Dendritic cell treated with granulocyte-macrophage colony-stimulating factor and Interleukin-4, amounts not matched to agents 40 ng/mL and 50 ng/mL, for 4 days (primary cell): ENCODE data around the gene AKAP13.

Experiments
- H3K27ac Mint-ChIP-seq: one replicate; pipeline ENCODE4 v1.8.0; 2022; ENCODE audit warnings: mild to moderate bottlenecking, mixed read lengths
- H3K27me3 Mint-ChIP-seq: one replicate; pipeline ENCODE4 v1.8.0; 2022; ENCODE audit warnings: mild to moderate bottlenecking, mixed read lengths
- H3K36me3 Mint-ChIP-seq: one replicate; pipeline ENCODE4 v1.8.0; 2022; ENCODE audit warnings: low read depth, mixed read lengths
- H3K4me1 Mint-ChIP-seq: one replicate; pipeline ENCODE4 v1.8.0; 2022; ENCODE audit warnings: low read depth, mixed read lengths
- H3K4me3 Mint-ChIP-seq: one replicate; pipeline ENCODE4 v1.8.0; 2022; ENCODE audit warnings: mild to moderate bottlenecking, moderate library complexity, mixed read lengths
- H3K9me3 Mint-ChIP-seq: one replicate; pipeline ENCODE4 v1.8.0; 2022; ENCODE audit warnings: mixed read lengths
- intact Hi-C: fragments of 100-400 bp; cut with micrococcal nuclease; formaldehyde crosslinking; loops from one replicate; pipeline ENCODE4 v1.15.0; 2022

Gene AKAP13

DNA sequence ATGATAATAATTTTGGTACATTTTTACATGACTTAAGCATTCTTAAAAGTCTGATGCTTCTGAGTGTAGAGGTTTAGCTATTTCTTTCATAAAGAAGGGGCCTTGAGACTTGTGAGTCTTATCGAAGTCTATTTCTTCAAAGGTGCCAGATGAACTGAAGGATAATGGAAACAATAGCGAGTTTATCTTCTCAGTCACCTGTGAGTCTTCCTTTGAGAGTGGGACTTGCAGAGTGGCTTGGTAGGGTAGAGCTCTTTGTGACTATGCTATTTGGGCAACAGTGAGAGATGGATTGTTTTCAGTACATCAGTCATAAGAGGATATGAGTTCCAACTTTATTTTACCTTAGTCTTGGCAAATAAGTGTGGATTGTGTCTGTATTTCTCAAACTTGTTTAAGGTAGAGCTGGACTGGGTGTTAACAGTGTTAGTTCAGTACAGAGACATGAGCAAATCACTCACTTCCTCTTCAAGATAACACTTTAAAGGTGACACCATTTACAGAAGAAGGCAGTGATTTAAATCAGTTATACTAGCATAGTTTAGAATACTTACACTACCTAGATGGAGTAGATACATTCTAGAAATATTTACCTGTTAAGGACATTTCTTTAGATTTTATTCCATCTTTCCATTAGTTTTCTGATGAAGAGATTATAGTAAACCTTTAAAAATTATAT is 3.2 kb downstream of the AKAP13 start:
- H3K4me3 Mint-ChIP-seq: no peak overlapping the region

DNA sequence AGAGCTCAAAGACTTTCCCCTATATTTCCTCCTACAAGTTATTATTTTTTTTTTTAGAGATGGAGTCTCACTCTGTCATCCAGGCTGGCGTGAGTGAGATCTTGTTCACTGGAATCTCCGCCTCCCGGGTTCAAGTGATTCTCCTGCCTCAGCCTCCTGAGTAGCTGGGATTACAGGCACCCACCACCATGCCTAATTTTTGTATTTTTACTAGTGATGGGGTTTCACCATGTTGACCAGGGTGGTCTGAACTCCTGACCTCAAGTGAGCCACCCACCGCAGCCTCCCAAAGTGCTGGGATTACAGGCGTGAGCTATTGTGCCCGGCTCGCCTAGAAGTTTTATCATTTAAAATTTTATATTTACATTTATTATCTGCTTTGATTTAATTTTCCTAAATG is 5.9 kb downstream of the AKAP13 start:
- Mint-ChIP-seq H3K4me3 (no peak overlapping the region), H3K4me1 (peaks cover 35% of the 10 kb centered on the region), H3K9me3 (no peaks in the 10 kb centered on the region), H3K27ac (no peak overlapping the region), H3K27me3 (no peaks in the 10 kb centered on the region), H3K36me3 (peaks cover 7% of the 10 kb centered on the region)
- intact Hi-C loops: no loop called here

More for the DNA sequence above, 3.2 kb downstream of the AKAP13 start:
- no peaks in the 10 kb centered on the region for H3K9me3 Mint-ChIP-seq
- intact Hi-C loops: loop anchor here (5.0 kb wide), 1 partner anchor 51 kb away; no protein-coding TSS in a partner anchor
- peaks cover 14% of the 10 kb centered on the region for H3K36me3 Mint-ChIP-seq
- H3K27me3 Mint-ChIP-seq: no peaks in the 10 kb centered on the region
- peaks cover 43% of the 10 kb centered on the region for H3K4me1 Mint-ChIP-seq
- no peak overlapping the region for H3K27ac Mint-ChIP-seq

DNA sequence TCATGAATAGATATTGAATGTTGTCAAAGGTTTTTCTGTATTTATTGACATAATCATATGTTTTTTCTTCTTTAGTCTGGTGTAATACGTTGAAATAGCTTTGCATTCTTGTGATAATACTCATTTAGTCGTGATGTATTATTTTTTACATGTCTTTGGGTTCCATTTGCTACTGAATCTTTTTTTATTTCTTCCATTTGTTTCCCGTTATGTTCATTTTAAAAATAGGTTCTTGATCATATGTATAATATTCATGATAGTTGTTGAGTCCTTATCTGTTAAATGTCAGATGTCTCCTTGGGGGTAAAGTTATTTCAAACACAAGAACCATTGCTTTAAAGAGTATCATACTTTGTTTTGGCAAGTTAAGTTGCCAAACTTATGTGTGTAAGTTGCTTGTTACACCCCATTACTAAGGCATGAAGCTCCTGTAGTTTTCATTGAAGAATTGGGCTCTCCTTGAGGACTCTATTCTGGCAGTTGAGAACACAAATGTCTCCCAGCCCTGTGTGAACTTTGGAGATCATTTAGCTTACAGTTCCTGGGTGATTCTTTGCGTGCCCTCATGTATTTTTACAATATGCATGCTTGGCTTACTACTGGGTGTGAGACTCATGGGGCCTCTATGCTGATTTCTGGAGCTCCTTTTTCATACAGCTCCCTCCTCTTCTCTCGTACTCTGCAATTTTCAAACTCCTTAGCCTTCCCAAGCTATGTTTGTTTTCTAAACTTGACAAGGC is 8.3 kb downstream of the AKAP13 start:
- H3K9me3 Mint-ChIP-seq: no peaks in the 10 kb centered on the region
- intact Hi-C loops: no loop called here
- no peaks in the 10 kb centered on the region for H3K27me3 Mint-ChIP-seq
- peaks cover 23% of the 10 kb centered on the region for H3K4me1 Mint-ChIP-seq
- H3K27ac Mint-ChIP-seq: no peak overlapping the region
- H3K36me3 Mint-ChIP-seq: peaks cover 7% of the 10 kb centered on the region
- H3K4me3 Mint-ChIP-seq: no peak overlapping the region

DNA sequence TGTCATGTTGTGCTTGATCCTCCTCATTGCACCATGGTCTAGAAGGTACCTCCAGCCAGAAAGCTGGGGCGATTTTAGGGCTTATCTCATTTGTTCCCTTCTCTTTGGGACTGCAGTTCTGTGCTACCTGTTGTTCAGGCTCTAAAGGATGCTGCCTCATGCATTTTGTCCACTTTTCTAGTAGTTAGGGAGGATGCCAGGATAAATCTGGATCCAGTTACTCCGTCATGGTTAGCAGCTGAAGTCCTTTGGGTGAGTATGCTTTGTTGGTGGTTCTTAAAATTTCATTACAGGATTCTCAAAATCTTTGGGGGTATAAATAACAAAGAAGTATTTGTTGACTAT is 8.9 kb downstream of the AKAP13 start:
- intact Hi-C loops: no loop called here
- H3K27ac Mint-ChIP-seq: no peak overlapping the region
- H3K9me3 Mint-ChIP-seq: no peaks in the 10 kb centered on the region
- no peak overlapping the region for H3K4me3 Mint-ChIP-seq
- H3K4me1 Mint-ChIP-seq: peaks cover 23% of the 10 kb centered on the region
- peaks cover 7% of the 10 kb centered on the region for H3K36me3 Mint-ChIP-seq
- H3K27me3 Mint-ChIP-seq: no peaks in the 10 kb centered on the region

DNA sequence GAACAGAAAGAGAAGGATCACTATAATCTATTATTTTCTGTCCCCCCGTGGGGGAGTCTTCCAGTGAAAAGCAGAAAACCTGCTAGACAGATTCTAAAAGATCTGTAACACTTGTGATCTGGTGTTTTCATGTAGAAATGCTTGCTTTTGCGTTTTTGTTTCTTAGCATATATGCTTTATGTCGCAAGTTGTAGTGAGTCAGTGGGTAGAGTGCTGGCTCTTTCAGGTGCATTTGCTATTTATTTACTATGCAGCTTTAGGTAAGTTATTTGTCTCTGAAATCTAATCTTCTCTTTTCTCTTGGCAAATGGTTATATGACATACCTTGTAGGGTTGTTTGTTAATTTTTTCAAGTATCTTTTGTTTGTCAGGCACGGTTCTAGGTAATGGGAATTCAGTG is 9.4 kb downstream of the AKAP13 start:
- Mint-ChIP-seq H3K36me3 (peaks cover 7% of the 10 kb centered on the region), H3K4me3 (no peak overlapping the region), H3K9me3 (no peaks in the 10 kb centered on the region), H3K4me1 (peaks cover 20% of the 10 kb centered on the region), H3K27ac (no peak overlapping the region), H3K27me3 (no peaks in the 10 kb centered on the region)
- intact Hi-C loops: no loop called here

DNA sequence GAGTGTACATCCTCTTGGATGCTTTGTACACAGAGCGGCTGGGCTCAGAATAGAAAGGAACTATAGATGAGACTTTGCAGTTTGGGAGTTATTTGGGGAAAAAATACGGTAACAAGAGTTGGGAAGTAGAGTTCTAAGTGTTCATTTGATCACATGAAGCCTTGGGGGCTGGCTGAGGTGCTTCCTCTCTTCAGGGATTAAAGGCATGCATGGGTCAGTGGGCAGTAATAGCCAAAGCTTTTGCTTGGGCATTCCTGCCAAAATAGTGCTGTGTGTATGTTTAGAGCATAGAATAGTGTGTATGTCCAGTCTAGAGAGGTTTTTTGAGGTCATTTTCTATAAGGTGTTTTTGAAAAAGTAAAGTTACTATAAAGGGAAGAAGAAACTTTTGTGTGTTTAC is 12.8 kb downstream of the AKAP13 start:
- H3K36me3 Mint-ChIP-seq: no peaks in the 10 kb centered on the region
- H3K9me3 Mint-ChIP-seq: no peaks in the 10 kb centered on the region
- H3K4me3 Mint-ChIP-seq: no peak overlapping the region
- intact Hi-C loops: no loop called here
- H3K27me3 Mint-ChIP-seq: no peaks in the 10 kb centered on the region
- H3K27ac Mint-ChIP-seq: no peak overlapping the region
- peaks cover 7% of the 10 kb centered on the region for H3K4me1 Mint-ChIP-seq

DNA sequence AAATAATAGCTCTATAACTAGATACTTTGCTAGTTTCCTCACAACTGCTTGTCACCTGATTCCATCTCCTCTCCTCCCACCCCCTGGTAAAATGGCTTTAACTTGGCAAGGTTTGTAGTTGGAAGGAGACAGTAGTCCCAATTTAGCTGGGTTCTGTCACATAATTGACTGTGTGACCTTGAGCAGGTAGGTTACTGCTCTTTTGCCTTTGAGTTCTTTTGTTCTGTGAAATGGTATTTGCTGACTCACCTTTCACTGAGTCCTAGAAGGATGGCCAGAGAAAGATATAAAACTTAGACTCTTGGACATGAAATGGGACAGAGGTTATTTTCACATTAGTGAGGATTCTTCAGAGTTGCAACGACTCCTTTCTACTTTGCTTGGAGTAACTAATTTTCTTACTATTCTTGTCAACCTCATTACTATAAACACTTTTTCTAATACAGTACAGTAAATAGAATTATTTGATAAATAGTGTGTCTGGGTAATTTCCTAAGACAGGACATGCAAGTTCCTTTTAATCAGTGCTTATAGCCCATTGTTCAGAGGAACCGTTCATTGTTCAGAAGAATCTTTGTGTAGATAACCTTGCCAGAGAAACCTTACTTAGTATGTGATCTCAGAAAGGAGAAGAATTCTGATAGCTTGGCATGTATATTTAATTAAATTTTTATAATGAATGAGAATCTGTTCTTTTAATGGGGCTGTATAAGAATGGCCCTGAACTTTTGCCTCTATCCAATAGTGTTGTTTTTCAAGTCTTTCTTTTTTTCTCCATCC is 14.3 kb downstream of the AKAP13 start:
- Mint-ChIP-seq H3K9me3 (no peaks in the 10 kb centered on the region), H3K36me3 (no peaks in the 10 kb centered on the region), H3K4me1 (peaks cover 7% of the 10 kb centered on the region), H3K27ac (no peak overlapping the region), H3K27me3 (no peaks in the 10 kb centered on the region), H3K4me3 (no peak overlapping the region)
- intact Hi-C loops: no loop called here

DNA sequence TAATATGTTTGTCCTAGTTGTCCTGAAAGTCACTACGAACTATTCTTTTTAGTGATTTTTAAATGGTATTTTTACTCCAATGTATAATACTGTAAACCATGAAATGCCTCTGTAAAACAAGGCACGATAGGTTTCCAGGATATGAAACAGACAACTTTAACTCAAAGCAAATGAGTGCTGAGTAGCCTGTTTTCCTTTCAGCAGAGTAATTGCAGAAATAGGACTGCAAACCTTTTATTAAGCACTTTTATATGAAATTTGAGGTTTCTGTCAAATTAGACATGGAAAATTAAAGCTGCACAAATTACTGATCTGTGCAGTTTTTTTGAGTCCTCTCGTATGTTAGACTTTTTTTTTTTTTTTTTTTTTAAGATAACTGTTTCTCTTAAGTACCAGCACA is 16.2 kb downstream of the AKAP13 start:
- Mint-ChIP-seq H3K9me3 (no peaks in the 10 kb centered on the region), H3K27ac (no peak overlapping the region), H3K27me3 (no peaks in the 10 kb centered on the region), H3K4me1 (peaks cover 11% of the 10 kb centered on the region), H3K36me3 (no peaks in the 10 kb centered on the region), H3K4me3 (no peak overlapping the region)
- intact Hi-C loops: no loop called here

DNA sequence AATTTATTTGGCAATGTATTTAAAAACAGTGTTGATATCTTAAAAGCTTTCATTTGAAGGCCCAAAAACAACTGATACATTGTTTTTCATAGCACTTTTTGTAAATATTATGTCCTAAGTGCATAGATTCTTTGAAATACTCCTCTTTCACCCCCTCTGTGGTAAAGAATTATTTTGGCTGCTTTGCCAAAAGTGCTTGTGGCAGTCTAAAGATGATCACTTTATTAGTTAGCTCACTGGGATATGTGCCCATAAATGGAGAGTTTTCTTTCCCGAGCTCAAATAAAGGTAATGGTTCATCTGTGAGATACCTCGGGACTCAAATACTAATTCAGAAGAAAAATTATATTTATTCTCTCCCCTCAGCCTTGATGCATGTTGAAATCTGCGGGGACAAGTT is 16.7 kb downstream of the AKAP13 start:
- Mint-ChIP-seq H3K27me3 (no peaks in the 10 kb centered on the region), H3K4me3 (no peak overlapping the region), H3K9me3 (no peaks in the 10 kb centered on the region), H3K4me1 (peaks cover 17% of the 10 kb centered on the region), H3K27ac (no peak overlapping the region), H3K36me3 (no peaks in the 10 kb centered on the region)
- intact Hi-C loops: no loop called here

DNA sequence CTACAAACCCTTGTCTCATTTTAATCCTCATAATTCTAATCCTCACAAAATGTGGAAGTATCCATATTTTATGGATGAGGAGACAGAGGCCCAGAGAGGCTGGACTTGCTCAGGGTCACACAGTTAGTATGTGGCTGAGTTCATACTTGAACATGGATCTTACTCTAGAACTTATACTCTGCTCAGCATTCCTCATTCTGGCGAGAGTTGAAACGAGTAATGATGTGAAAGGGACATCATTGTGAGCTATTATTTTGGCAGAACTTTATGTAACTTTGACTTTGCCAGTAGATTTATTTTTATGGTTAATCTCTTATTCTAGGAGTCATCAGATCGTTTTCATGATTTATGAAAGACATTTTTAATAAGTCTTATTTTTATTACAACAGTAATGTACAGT is 17.5 kb downstream of the AKAP13 start:
- H3K9me3 Mint-ChIP-seq: no peaks in the 10 kb centered on the region
- peaks cover 18% of the 10 kb centered on the region for H3K4me1 Mint-ChIP-seq
- no peaks in the 10 kb centered on the region for H3K36me3 Mint-ChIP-seq
- no peak overlapping the region for H3K4me3 Mint-ChIP-seq
- H3K27me3 Mint-ChIP-seq: no peaks in the 10 kb centered on the region
- intact Hi-C loops: no loop called here
- H3K27ac Mint-ChIP-seq: no peak overlapping the region

DNA sequence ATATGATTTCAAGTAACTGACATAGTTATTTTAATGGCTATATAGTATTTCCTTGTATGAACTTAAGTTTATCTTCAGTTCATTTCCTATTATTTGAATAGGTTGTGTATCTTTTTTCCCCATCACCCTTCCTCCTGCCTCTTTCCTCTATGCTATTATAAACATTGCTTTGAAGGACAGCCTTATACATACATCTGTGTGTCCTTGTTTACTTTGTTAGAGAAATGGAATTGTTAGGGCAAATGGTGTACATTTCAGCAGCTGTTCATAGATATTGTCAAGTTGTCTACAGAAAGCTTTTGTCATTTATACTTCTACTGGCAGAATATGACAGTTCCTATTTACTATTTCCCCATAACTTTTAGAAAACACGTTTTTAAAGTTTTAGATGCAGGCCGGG is 18.4 kb downstream of the AKAP13 start:
- H3K27me3 Mint-ChIP-seq: no peaks in the 10 kb centered on the region
- H3K4me1 Mint-ChIP-seq: peaks cover 19% of the 10 kb centered on the region
- no peak overlapping the region for H3K27ac Mint-ChIP-seq
- H3K9me3 Mint-ChIP-seq: no peaks in the 10 kb centered on the region
- no peak overlapping the region for H3K4me3 Mint-ChIP-seq
- intact Hi-C loops: no loop called here
- no peaks in the 10 kb centered on the region for H3K36me3 Mint-ChIP-seq

DNA sequence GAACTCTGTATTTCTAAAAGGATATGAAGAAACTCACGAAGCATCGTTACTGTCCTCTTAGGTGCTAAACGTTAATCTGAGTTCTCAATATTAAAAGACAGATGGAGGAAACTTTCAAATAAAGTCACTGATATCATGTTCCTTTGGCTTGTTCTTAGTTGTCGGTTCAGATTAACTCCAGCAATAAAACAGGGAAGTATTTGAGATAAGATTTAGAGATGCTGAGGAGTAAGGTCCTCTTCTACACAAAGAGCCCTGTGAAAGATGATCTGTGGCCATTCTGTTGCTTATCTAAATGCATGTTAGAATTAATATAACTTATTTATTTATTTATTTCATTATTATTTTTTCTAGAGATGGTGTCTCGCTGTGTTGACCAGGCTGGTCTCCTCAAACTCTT is 19.2 kb downstream of the AKAP13 start:
- no peak overlapping the region for H3K4me3 Mint-ChIP-seq
- intact Hi-C loops: no loop called here
- H3K9me3 Mint-ChIP-seq: no peaks in the 10 kb centered on the region
- no peaks in the 10 kb centered on the region for H3K27me3 Mint-ChIP-seq
- H3K4me1 Mint-ChIP-seq: peaks cover 27% of the 10 kb centered on the region
- no peaks in the 10 kb centered on the region for H3K36me3 Mint-ChIP-seq
- no peak overlapping the region for H3K27ac Mint-ChIP-seq

DNA sequence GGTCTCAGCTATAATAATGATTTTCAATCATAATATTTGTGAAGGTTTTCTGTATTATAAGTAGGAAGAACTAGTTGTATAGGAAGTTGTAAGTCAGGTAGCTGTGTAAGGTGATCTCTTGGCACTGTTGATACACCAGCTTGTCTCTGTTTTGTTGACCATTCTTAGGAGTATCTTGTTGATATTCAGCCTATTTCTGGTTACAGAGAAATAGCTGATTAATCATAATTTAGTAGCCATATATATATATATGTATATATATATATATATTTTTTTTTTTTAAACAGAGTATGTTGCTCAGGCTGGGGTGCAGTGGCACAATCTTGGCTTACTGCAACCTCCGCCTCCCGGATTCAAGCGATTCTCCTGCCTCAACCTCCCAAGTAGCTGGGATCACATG is 20.2 kb downstream of the AKAP13 start:
- H3K4me1 Mint-ChIP-seq: peaks cover 35% of the 10 kb centered on the region
- no peak overlapping the region for H3K4me3 Mint-ChIP-seq
- H3K9me3 Mint-ChIP-seq: no peaks in the 10 kb centered on the region
- intact Hi-C loops: no loop called here
- H3K36me3 Mint-ChIP-seq: no peaks in the 10 kb centered on the region
- H3K27ac Mint-ChIP-seq: no peak overlapping the region
- H3K27me3 Mint-ChIP-seq: no peaks in the 10 kb centered on the region

DNA sequence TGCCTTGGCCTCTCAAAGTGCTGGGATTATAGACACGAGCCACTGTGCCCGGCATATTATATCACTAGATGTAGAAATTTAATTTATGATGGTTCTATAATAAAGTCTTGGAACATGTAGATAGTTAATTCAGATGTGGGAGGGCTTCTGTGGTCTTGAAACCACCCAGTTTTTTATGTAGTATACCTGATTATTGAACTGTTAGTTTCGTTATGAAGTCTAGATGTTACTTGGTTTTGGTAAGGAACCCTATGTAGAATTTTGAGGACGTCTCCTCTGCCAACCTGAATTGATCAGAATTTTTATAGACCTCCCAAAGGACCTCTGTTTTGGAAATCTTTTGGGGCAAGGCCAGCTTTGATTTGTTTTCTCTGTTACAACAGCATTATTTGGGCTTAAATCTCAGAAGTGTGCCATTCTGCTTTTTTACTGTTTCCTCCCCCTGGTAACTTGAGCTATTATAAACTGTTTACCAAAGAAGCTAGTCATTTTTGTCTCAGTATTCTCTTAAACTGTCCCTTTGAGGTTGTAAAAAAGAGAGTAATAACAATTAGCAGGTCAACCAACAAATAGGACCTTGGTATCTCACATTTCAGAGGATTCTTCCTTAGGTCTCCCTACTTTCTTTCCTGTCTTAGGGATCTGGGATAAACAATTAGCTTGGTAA is 20.8 kb downstream of the AKAP13 start:
- no peak overlapping the region for H3K27ac Mint-ChIP-seq

More for the DNA sequence above, 20.8 kb downstream of the AKAP13 start:
- intact Hi-C loops: no loop called here
- Mint-ChIP-seq H3K36me3 (no peaks in the 10 kb centered on the region), H3K9me3 (no peaks in the 10 kb centered on the region), H3K27me3 (no peaks in the 10 kb centered on the region), H3K4me1 (peaks cover 35% of the 10 kb centered on the region), H3K4me3 (no peak overlapping the region)
